ENCODE measurements around the gene ADGRL4. TPM values are rescaled to one million over a fixed set of nuclear protein-coding genes. Genes with fewer than 3 reads are reported as not detected.

Gene ADGRL4
- total RNA-seq, 1 experiment from 2014 or later, result 0.63 TPM

DNA sequence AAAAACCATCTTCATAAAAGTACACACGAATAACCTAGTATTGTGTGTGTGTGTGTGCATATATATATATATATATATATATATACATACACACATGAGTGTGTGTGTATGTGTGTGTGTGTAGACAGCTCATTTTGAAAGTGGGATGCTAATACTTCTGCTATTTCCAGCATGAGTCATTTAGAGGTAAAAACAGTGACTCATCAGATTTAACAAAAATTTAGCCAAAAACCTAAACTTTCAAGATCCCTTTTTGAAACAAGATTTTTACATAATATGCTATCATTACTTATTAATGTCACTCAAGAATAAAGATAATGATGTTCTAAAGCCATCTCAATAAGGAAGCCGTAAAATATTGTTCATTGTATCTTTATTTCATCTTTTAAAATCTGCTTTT is 35.6 kb upstream of the ADGRL4 start:
- no peaks in the 10 kb centered on the region for H3K23me2 ChIP-seq (ENCODE audit: insufficient read length, low read depth, low read length, poor library complexity, severe bottlenecking)
- TF ChIP-seq CTCF (conservative IDR thresholded peaks at IDR 0.05), result no peak
- Mint-ChIP-seq H3K9me3 (peaks cover 18% of the 10 kb centered on the region in 2 experiments), H3K4me3 (no peak overlapping the region), H3K27ac (no peak overlapping the region), H3K4me1 (peaks cover 2 to 4% of the 10 kb centered on the region in 2 experiments; a peak in 3 of 4 replicates), H3K27me3 (ENCODE audit: low read depth) (no peaks in the 10 kb centered on the region; the same call in 1 of the 2 replicates), H3K36me3 (ENCODE audit: insufficient read depth in 1 of 3, low read depth in 3 of 3) (peaks cover 12 to 18% (median 14%) of the 10 kb centered on the region in 3 experiments)
- no CpG with 5 or more reads among the region's 2 CpGs for WGBS (ENCODE audit: extremely low coverage, insufficient read length, low lambda C conversion rate)
- no peak overlapping the region for H2BK15ac ChIP-seq (ENCODE audit: low read depth, low read length)
- H3K27ac ChIP-seq (ENCODE audit: insufficient read length, low read depth, low read length), result no peak overlapping the region
- no peak overlapping the region for H2BK120ac ChIP-seq (ENCODE audit: low read depth, low read length, poor library complexity, severe bottlenecking)
- H3K4me2 ChIP-seq (ENCODE audit: insufficient read depth, insufficient read length, low read length), result no peak overlapping the region
- H2BK12ac ChIP-seq (ENCODE audit: insufficient read length, low read depth, low read length), result no peak overlapping the region
- no peaks in the 10 kb centered on the region for H3K79me1 ChIP-seq (ENCODE audit: insufficient read depth, low read depth, low read length, poor library complexity, severe bottlenecking)
- H4K91ac ChIP-seq (ENCODE audit: insufficient read length, low read depth, low read length), result no peak overlapping the region
- H2BK20ac ChIP-seq (ENCODE audit: low read depth, low read length, poor library complexity, severe bottlenecking), result no peak overlapping the region
- no peak overlapping the region for H3K9ac ChIP-seq (ENCODE audit: extremely low read depth, insufficient read length, low read length)
- no peaks in the 10 kb centered on the region for H3K79me2 ChIP-seq (ENCODE audit: insufficient read depth, low read length)
- H3K23ac ChIP-seq (ENCODE audit: insufficient read length, low read depth, low read length), result no peak overlapping the region
- H3K56ac ChIP-seq (ENCODE audit: insufficient read length, low read depth, low read length), result no peak overlapping the region
- no peaks in the 10 kb centered on the region for H3K9me3 ChIP-seq (ENCODE audit: control insufficient read depth, low read depth, low read length)
- H4K20me1 ChIP-seq (ENCODE audit: control insufficient read depth, insufficient read depth, insufficient read length), result no peaks in the 10 kb centered on the region
- no peak overlapping the region for H3K14ac ChIP-seq (ENCODE audit: insufficient read depth, low read length)
- H4K8ac ChIP-seq (replicated peaks; ENCODE audit: insufficient read length, low read depth, low read length), result no peak overlapping the region
- no peaks in the 10 kb centered on the region for H3K4me1 ChIP-seq (ENCODE audit: insufficient read depth, low read length)
- H3K4ac ChIP-seq (ENCODE audit: low read depth, low read length), result no peak overlapping the region
- H2AK5ac ChIP-seq (ENCODE audit: insufficient read length, low read length), result no peak overlapping the region
- H3K18ac ChIP-seq (ENCODE audit: insufficient read length, low read depth, low read length), result no peak overlapping the region
- no peak overlapping the region for H2BK5ac ChIP-seq (ENCODE audit: insufficient read length, low read length)
- H4K5ac ChIP-seq (ENCODE audit: insufficient read length, low read depth, low read length), result no peak overlapping the region
- H3K27me3 ChIP-seq (ENCODE audit: insufficient read depth, low read length), result no peaks in the 10 kb centered on the region
- no peak overlapping the region for H3T11ph ChIP-seq (ENCODE audit: low read length)
- no peak for DNase-seq
- H2AFZ ChIP-seq (ENCODE audit: low read length), result no peak overlapping the region
